Colonic mucosa (tissue), 4 donors: ENCODE measurements around the gene PGM5. TPM values are rescaled to one million over a fixed set of nuclear protein-coding genes. Genes with fewer than 3 reads are reported as not detected.

Experiments
- DNase-seq: peaks from one replicate; pipeline ENCODE4 v3.0.0-alpha.2; 2020
- H3K27ac ChIP-seq: fragments of 200-600 bp; one replicate; pipeline ENCODE4 v1.8.0; 2021
- H3K27me3 ChIP-seq: fragments of 200-600 bp; one replicate; pipeline ENCODE4 v1.8.0; 2021
- H3K36me3 ChIP-seq: fragments of 200-600 bp; one replicate; pipeline ENCODE4 v1.8.0; 2021
- H3K4me1 ChIP-seq: fragments of 200-600 bp; one replicate; pipeline ENCODE4 v1.8.0; 2021; ENCODE audit warnings: mild to moderate bottlenecking
- H3K4me3 ChIP-seq: fragments of 200-600 bp; one replicate; pipeline ENCODE4 v1.8.0; 2021
- H3K9ac ChIP-seq, 2 donors: one replicate each; pipeline ENCODE4 v1.7.0; 2013; ENCODE audit warnings: control low read depth in 2 of 2, low read depth in 2 of 2, low read length in 2 of 2
- H3K9me3 ChIP-seq: fragments of 200-600 bp; one replicate; pipeline ENCODE4 v1.8.0; 2021
- CTCF ChIP-seq: fragments of 200-600 bp; IDR thresholded peaks from one replicate; pipeline ENCODE4 v1.8.0; 2022; ENCODE audit warnings: antibody characterized with exemption, mild to moderate bottlenecking
- intact Hi-C: fragments of 100-400 bp; cut with DNase I; formaldehyde crosslinking; loops from one replicate; pipeline ENCODE4 v1.14.1; 2022
- total RNA-seq, 2 donors: library from RNA; stranded (reverse); fragmentation: NEBNext Ultra II Directional in 1 of 2; extraction: Animal tissue kit (Norgen Biotek cat#: 25700) in 1 of 2; gene quantifications; one replicate each; pipeline ENCODE4 v1.2.1, GENCODE V29; 2021
- donor health status: healthy.
- donor health status: DM: no; HTN: no; CAD: no.
- donor health status: DM: no; HTN: no; CAD: no.

The PGM5 gene
- total RNA-seq, 2 donors from 2014 or later = 7.7 to 48.6 TPM

- Histone ChIP-seq H3K9me3 (no peaks in the 10 kb centered on the region), H3K27ac (no peak overlapping the region), H3K27me3 (no peaks in the 10 kb centered on the region), H3K36me3 (no peaks in the 10 kb centered on the region), H3K4me3 (no peak overlapping the region), H3K9ac (no peak overlapping the region), H3K4me1 (no peaks in the 10 kb centered on the region)
- intact Hi-C loops = no loop called here
- DNase-seq = no peak
- no peak for TF ChIP-seq CTCF
Observed at GRCh38 chr9:68489646-68490045, 133.2 kb downstream of the PGM5 start.

GRCh38 chr9:68492806-68493205, 136.4 kb downstream of the PGM5 start:
- Histone ChIP-seq H3K36me3 (no peaks in the 10 kb centered on the region), H3K9ac (no peak overlapping the region), H3K27me3 (no peaks in the 10 kb centered on the region), H3K9me3 (no peaks in the 10 kb centered on the region), H3K27ac (no peak overlapping the region), H3K4me1 (no peaks in the 10 kb centered on the region), H3K4me3 (no peak overlapping the region)
- intact Hi-C loops = no loop called here
- DNase-seq = no peak
- no peak for TF ChIP-seq CTCF

GRCh38 chr9:68493541-68493940, 137.1 kb downstream of the PGM5 start:
- intact Hi-C loops = no loop called here
- H3K27ac ChIP-seq = no peak overlapping the region

GRCh38 chr9:68493958-68494577, 137.7 kb downstream of the PGM5 start:
- Histone ChIP-seq H3K27me3 (no peaks in the 10 kb centered on the region), H3K4me1 (no peaks in the 10 kb centered on the region), H3K4me3 (no peak overlapping the region), H3K36me3 (no peaks in the 10 kb centered on the region), H3K27ac (no peak overlapping the region), H3K9ac (no peak overlapping the region), H3K9me3 (no peaks in the 10 kb centered on the region)
- no peak for DNase-seq
- intact Hi-C loops = no loop called here
- TF ChIP-seq CTCF = no peak

More at GRCh38 chr9:68493541-68493940, 137.1 kb downstream of the PGM5 start:
- Histone ChIP-seq H3K9me3 (no peaks in the 10 kb centered on the region), H3K4me1 (no peaks in the 10 kb centered on the region), H3K9ac (no peak overlapping the region), H3K4me3 (no peak overlapping the region), H3K36me3 (no peaks in the 10 kb centered on the region), H3K27me3 (no peaks in the 10 kb centered on the region)
- no peak for DNase-seq
- no peak for TF ChIP-seq CTCF

- Histone ChIP-seq H3K4me3 (no peak overlapping the region), H3K27ac (no peak overlapping the region), H3K4me1 (no peaks in the 10 kb centered on the region), H3K36me3 (no peaks in the 10 kb centered on the region), H3K9ac (no peak overlapping the region), H3K27me3 (no peaks in the 10 kb centered on the region), H3K9me3 (no peaks in the 10 kb centered on the region)
- no peak for TF ChIP-seq CTCF
- intact Hi-C loops = no loop called here
- no peak for DNase-seq
Observed at GRCh38 chr9:68495247-68495646, 138.8 kb downstream of the PGM5 start.
